Tibial artery (tissue), 4 donors: ENCODE data around the gene TMEM82.

ENCODE experiments used
- DNase-seq, 2 donors: peaks; one replicate each; pipeline ENCODE4 v3.0.0-alpha.2; 2019
- H3K27ac ChIP-seq, 2 donors: fragments of 200-600 bp; sonication (generic) in 1 of 2; 1 replicate in 1 of 2; 2 replicates in 1 of 2; pipeline ENCODE4 v1.5.1; 2018 to 2019; ENCODE audit warnings: mild to moderate bottlenecking in 1 of 2
- H3K27me3 ChIP-seq, 2 donors: fragments of 200-600 bp; sonication (generic) in 1 of 2; one replicate each; pipeline versions ENCODE4 v1.5.1 to v1.6.0; 2016 to 2019
- H3K36me3 ChIP-seq, 3 donors: fragments of 200-600 bp; sonication (generic) in 2 of 3; one replicate each; pipeline ENCODE4 v1.5.1; 2016 to 2019; ENCODE audit warnings: mild to moderate bottlenecking in 2 of 3
- H3K4me1 ChIP-seq, 4 donors: fragments of 200-600 bp; sonication (generic) in 2 of 4; 1 replicate in 3 of 4; 2 replicates in 1 of 4; pipeline ENCODE4 v1.5.1; 2016 to 2019
- H3K4me3 ChIP-seq, 2 donors: fragments of 200-600 bp; sonication (generic) in 1 of 2; 1 replicate in 1 of 2; 2 replicates in 1 of 2; pipeline ENCODE4 v1.5.1; 2018 to 2019; ENCODE audit warnings: mild to moderate bottlenecking in 2 of 2
- H3K9me3 ChIP-seq, 3 donors: fragments of 200-600 bp; sonication (generic) in 1 of 3; one replicate each; pipeline ENCODE4 v1.5.1; 2016 to 2019
- CTCF ChIP-seq, 2 experiments: fragments of 200-600 bp in 1 of 2; fragments of 450-650 bp in 1 of 2; IDR thresholded peaks; one replicate each; pipeline ENCODE4 v1.5.1; 2017 to 2019; ENCODE audit warnings: antibody characterized with exemption in 2 of 2, mild to moderate bottlenecking in 1 of 2, moderate library complexity in 1 of 2
- intact Hi-C: fragments of 100-400 bp; cut with DNase I; formaldehyde crosslinking; loops from one replicate; pipeline ENCODE4 v1.15.0; 2023; ENCODE audit warnings: low total_unique reads

TMEM82 gene

GRCh38 chr1:15701784-15702183 lies 40.5 kb upstream of the TMEM82 start:
- intact Hi-C loops, result no loop called here
- no peaks in the 10 kb centered on the region for H3K9me3 ChIP-seq
- no peaks in the 10 kb centered on the region for H3K27me3 ChIP-seq
- H3K36me3 ChIP-seq, result peaks cover 0 to 18% (median 0%) of the 10 kb centered on the region in 3 donors
- TF ChIP-seq CTCF (IDR thresholded peaks at IDR 0.05), result no peak
- no peak overlapping the region for H3K4me3 ChIP-seq
- no peak for DNase-seq
- H3K4me1 ChIP-seq, result peaks cover 0 to 74% (median 46%) of the 10 kb centered on the region in 4 donors
- H3K27ac ChIP-seq, result peak overlapping the region; percentile 82 to 91

GRCh38 chr1:15702722-15703550 lies 39.4 kb upstream of the TMEM82 start:
- Histone ChIP-seq H3K9me3 (no peaks in the 10 kb centered on the region), H3K4me1 (peaks cover 0 to 71% (median 39%) of the 10 kb centered on the region in 4 donors), H3K27ac (peak overlapping the region; percentile 82 to 91), H3K27me3 (no peaks in the 10 kb centered on the region), H3K4me3 (peak overlapping the region in 1 of 2 donors; percentile 24), H3K36me3 (peaks cover 0 to 16% (median 0%) of the 10 kb centered on the region in 3 donors)
- TF ChIP-seq CTCF (IDR thresholded peaks at IDR 0.05), result no peak
- intact Hi-C loops, result no loop called here
- DNase-seq, result no peak

- DNase-seq, result peak; percentile 89 to 94
- Histone ChIP-seq H3K27me3 (no peaks in the 10 kb centered on the region), H3K27ac (peak overlapping the region; percentile 82 to 91), H3K36me3 (peaks cover 0 to 16% (median 0%) of the 10 kb centered on the region in 3 donors), H3K4me3 (peak overlapping the region in 1 of 2 donors; percentile 31), H3K4me1 (peaks cover 0 to 71% (median 37%) of the 10 kb centered on the region in 4 donors), H3K9me3 (no peaks in the 10 kb centered on the region)
- intact Hi-C loops, result no loop called here
- TF ChIP-seq CTCF (IDR thresholded peaks at IDR 0.05), result no peak
These were observed 38.7 kb upstream of the TMEM82 start for GRCh38 chr1:15703562-15703961.

- H3K36me3 ChIP-seq, result peaks cover 0 to 16% (median 0%) of the 10 kb centered on the region in 3 donors
- H3K4me3 ChIP-seq, result no peak overlapping the region
- peak overlapping the region; percentile 82 to 91 for H3K27ac ChIP-seq
- intact Hi-C loops, result no loop called here
- peaks cover 0 to 77% (median 37%) of the 10 kb centered on the region in 4 donors for H3K4me1 ChIP-seq
- H3K9me3 ChIP-seq, result no peaks in the 10 kb centered on the region
- no peak for TF ChIP-seq CTCF (IDR thresholded peaks at IDR 0.05)
- no peaks in the 10 kb centered on the region for H3K27me3 ChIP-seq
- no peak for DNase-seq
These were observed 37.6 kb upstream of the TMEM82 start for GRCh38 chr1:15704526-15705183.

GRCh38 chr1:15705184-15705566 lies 37.1 kb upstream of the TMEM82 start:
- peak overlapping the region; percentile 82 to 91 for H3K27ac ChIP-seq
- H3K4me3 ChIP-seq, result no peak overlapping the region
- peaks cover 0 to 72% (median 33%) of the 10 kb centered on the region in 4 donors for H3K4me1 ChIP-seq
- H3K36me3 ChIP-seq, result peaks cover 0 to 16% (median 0%) of the 10 kb centered on the region in 3 donors
- H3K9me3 ChIP-seq, result no peaks in the 10 kb centered on the region
- intact Hi-C loops, result no loop called here
- no peak for TF ChIP-seq CTCF (IDR thresholded peaks at IDR 0.05)
- no peaks in the 10 kb centered on the region for H3K27me3 ChIP-seq
- DNase-seq, result no peak
